ENCODE measurements around the gene AADAC.
"Not testable (repeated sequence)": the region's sequence is repeated elsewhere in the genome, so short reads cannot be mapped to it uniquely, and the experiment has no call there.

DNA sequence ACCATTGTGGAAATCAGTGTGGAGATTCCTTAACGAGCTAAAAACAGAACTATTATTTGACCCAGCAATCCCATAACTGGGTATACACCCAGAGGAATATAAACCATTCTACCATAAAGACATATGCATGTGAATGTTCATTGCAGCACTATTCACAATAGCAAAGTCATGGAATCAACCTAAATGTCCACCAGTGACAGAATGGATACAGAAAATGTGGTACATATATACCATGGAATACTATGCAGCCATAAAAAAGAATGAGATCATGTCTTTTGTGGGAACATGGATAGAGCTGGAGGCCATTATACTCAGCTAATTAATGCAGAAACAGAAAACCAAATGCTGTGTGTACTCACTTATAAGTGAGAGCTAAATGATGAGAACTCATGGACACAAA, 49.2 kb upstream of the AADAC start:
- not testable (repeated sequence) for TF ChIP-seq CREB1 (IDR thresholded peaks at IDR 0.05); CREB1 (CRISPR knock-in tag; IDR thresholded peaks at IDR 0.05); MTF1 (CRISPR knock-in tag; IDR thresholded peaks at IDR 0.05); POLR2AphosphoS5 (IDR thresholded peaks at IDR 0.05; ENCODE audit: low read depth, low read length)
